Measurements from ENCODE around the gene DUOX1.
"Not testable (repeated sequence)": the region's sequence is repeated elsewhere in the genome, so short reads cannot be mapped to it uniquely, and the experiment has no call there.

Gene DUOX1

GRCh38 chr15:45121706-45122417 is 7.9 kb upstream of the DUOX1 start:
- DNase-seq = no peak

GRCh38 chr15:45122719-45123118 is 7.1 kb upstream of the DUOX1 start:
- DNase-seq = no peak

GRCh38 chr15:45123397-45123796 is 6.4 kb upstream of the DUOX1 start:
- DNase-seq = no peak

- DNase-seq = no peak
Observed at GRCh38 chr15:45126535-45127158, 3.1 kb upstream of the DUOX1 start.

- no peak for DNase-seq
Observed at GRCh38 chr15:45128971-45129639, 689 bp upstream of the DUOX1 start.

GRCh38 chr15:45130291-45131000 is 652 bp downstream of the DUOX1 start:
- DNase-seq = no peak

- no peak for DNase-seq
Observed at GRCh38 chr15:45131510-45131909, 1.7 kb downstream of the DUOX1 start.

- DNase-seq = no peak
Observed at GRCh38 chr15:45132844-45133560, 3.2 kb downstream of the DUOX1 start.

GRCh38 chr15:45133561-45133920 is 3.7 kb downstream of the DUOX1 start:
- no peak for DNase-seq

- no peak for DNase-seq
Observed at GRCh38 chr15:45134046-45134445, 4.3 kb downstream of the DUOX1 start.

- no peak for DNase-seq
Observed at GRCh38 chr15:45134682-45135604, 5.1 kb downstream of the DUOX1 start.

GRCh38 chr15:45135705-45136377 is 6.0 kb downstream of the DUOX1 start:
- not testable (repeated sequence) for DNase-seq

- DNase-seq = no peak
Observed at GRCh38 chr15:45136378-45136764, 6.6 kb downstream of the DUOX1 start.

GRCh38 chr15:45137703-45138102 is 7.9 kb downstream of the DUOX1 start:
- no peak for DNase-seq

- no peak for DNase-seq
Observed at GRCh38 chr15:45138814-45139765, 9.3 kb downstream of the DUOX1 start.

- no peak for DNase-seq
Observed at GRCh38 chr15:45139770-45140169, 10.0 kb downstream of the DUOX1 start.

- DNase-seq = no peak
Observed at GRCh38 chr15:45140557-45141250, 10.9 kb downstream of the DUOX1 start.

GRCh38 chr15:45141386-45141785 is 11.6 kb downstream of the DUOX1 start:
- DNase-seq = no peak

- no peak for DNase-seq
Observed at GRCh38 chr15:45143056-45143455, 13.3 kb downstream of the DUOX1 start.

Measured in activated CD4-positive, alpha-beta T cell treated with anti-CD3 and anti-CD28 coated beads for 1 hour (primary cell).